OCI-LY1 (cell line): Measurements from ENCODE around the gene BTNL2.

Experiments used
- H2AFZ ChIP-seq: fragments of 200-600 bp; sonication (generic), shearing (Covaris generic); 2 replicates; pipeline ENCODE4 v1.6.0; 2014; ENCODE audit warnings: antibody characterized with exemption, mild to moderate bottlenecking, low read length
- H3F3A ChIP-seq: fragments of 200-600 bp; sonication (generic), shearing (Covaris generic); 2 replicates; pipeline ENCODE4 v1.6.0; 2014; ENCODE audit warnings: mild to moderate bottlenecking, antibody characterized with exemption, low read length, moderate library complexity; ENCODE audit not compliant: insufficient read depth
- H3K27ac ChIP-seq: fragments of 200-600 bp; sonication (generic); 2 replicates; pipeline ENCODE4 v1.5.1; 2014; ENCODE audit warnings: low read length, mixed run types, mild to moderate bottlenecking, low read depth; ENCODE audit not compliant: poor library complexity, severe bottlenecking
- H3K27me3 ChIP-seq: fragments of 200-600 bp; sonication (generic); 2 replicates; pipeline ENCODE4 v1.6.0; 2014; ENCODE audit warnings: antibody characterized with exemption, mild to moderate bottlenecking, low read length, moderate library complexity; ENCODE audit not compliant: insufficient read depth
- H3K36me3 ChIP-seq: fragments of 200-600 bp; sonication (generic); 2 replicates; pipeline ENCODE4 v1.6.1; 2014; ENCODE audit warnings: mild to moderate bottlenecking, antibody characterized with exemption, low read length, moderate library complexity, mixed read lengths; ENCODE audit not compliant: insufficient read depth
- H3K4me1 ChIP-seq: fragments of 200-600 bp; sonication (generic); 2 replicates; pipeline ENCODE4 v1.5.1; 2014; ENCODE audit warnings: mild to moderate bottlenecking, low read length, moderate library complexity; ENCODE audit not compliant: insufficient read depth, severe bottlenecking
- H3K4me2 ChIP-seq: fragments of 200-600 bp; sonication (generic), shearing (Covaris generic); 2 replicates; pipeline ENCODE4 v1.6.1; 2014; ENCODE audit warnings: low read length
- H3K4me3 ChIP-seq: fragments of 200-600 bp; sonication (generic); 2 replicates; pipeline ENCODE4 v1.5.1; 2014; ENCODE audit warnings: low read length, low read depth, mild to moderate bottlenecking, mixed read lengths; ENCODE audit not compliant: poor library complexity, severe bottlenecking
- H3K79me2 ChIP-seq: fragments of 200-600 bp; shearing (Covaris generic); 2 replicates; pipeline ENCODE4 v1.6.1; 2016; ENCODE audit warnings: mixed run types, low read length, mixed read lengths; ENCODE audit not compliant: insufficient read depth
- H3K9ac ChIP-seq: fragments of 200-600 bp; sonication (generic), shearing (Covaris generic); 2 replicates; pipeline ENCODE4 v1.6.1; 2014; ENCODE audit warnings: mild to moderate bottlenecking, low read length, mixed read lengths
- H3K9me2 ChIP-seq: fragments of 200-600 bp; sonication (generic), shearing (Covaris generic); 2 replicates; pipeline ENCODE4 v1.6.1; 2014; ENCODE audit warnings: low read depth, mild to moderate bottlenecking, low read length, mixed read lengths
- H3K9me3 ChIP-seq: fragments of 200-600 bp; shearing (Covaris generic); 2 replicates; pipeline ENCODE4 v1.6.1; 2014; ENCODE audit warnings: low read length, mixed read lengths
- H4K20me1 ChIP-seq: fragments of 200-600 bp; sonication (generic), shearing (Covaris generic); 2 replicates; pipeline ENCODE4 v1.6.0; 2016; ENCODE audit warnings: mild to moderate bottlenecking, low read length; ENCODE audit not compliant: insufficient read depth
- CTCF ChIP-seq: fragments of 200-600 bp; sonication (generic), shearing (Covaris generic); IDR thresholded peaks from 2 replicates; pipeline ENCODE4 v1.5.1; 2017; ENCODE audit warnings: mild to moderate bottlenecking, antibody characterized with exemption, low read length, moderate library complexity, mixed read lengths
- EZH2 ChIP-seq: fragments of 200-600 bp; sonication (generic), shearing (Covaris generic); IDR thresholded peaks from 2 replicates; pipeline ENCODE4 v1.8.0; 2017; ENCODE audit warnings: borderline replicate concordance, mixed run types, mild to moderate bottlenecking, antibody characterized with exemption, low read length, moderate library complexity, mixed read lengths

The BTNL2 gene

GRCh38 chr6:32406857-32407256 lies at the start of gene BTNL2:
TSS of gene BTNL2 (minus strand) at chr6:32407181. CDS start at chr6:32407123, 58 bp downstream.
- no peak within 1 kb of the TSS for H3K27ac ChIP-seq
- H3K4me1 ChIP-seq, result no peaks in the 10 kb centered on the region
- H3K9ac ChIP-seq, result no peak within 1 kb of the TSS
- TF ChIP-seq CTCF (no peak), EZH2 (no peak)
- H3K4me2 ChIP-seq, result no peak within 1 kb of the TSS
- no peaks in the 10 kb centered on the region for H3K79me2 ChIP-seq
- H2AFZ ChIP-seq, result no peak within 1 kb of the TSS
- H3F3A ChIP-seq, result no peaks in the 10 kb centered on the region
- H3K9me2 ChIP-seq, result no peaks in the 10 kb centered on the region
- H3K4me3 ChIP-seq, result no peak within 1 kb of the TSS
- no peaks in the 10 kb centered on the region for H3K36me3 ChIP-seq
- no peaks in the 10 kb centered on the region for H4K20me1 ChIP-seq
- peaks cover 4% of the 10 kb centered on the region; the same call in 1 of the 2 replicates for H3K27me3 ChIP-seq
- no peaks in the 10 kb centered on the region for H3K9me3 ChIP-seq

GRCh38 chr6:32449088-32449736 lies 42.2 kb upstream of the BTNL2 start:
- Histone ChIP-seq H3K36me3 (no peaks in the 10 kb centered on the region), H3K9me3 (no peaks in the 10 kb centered on the region), H3F3A (no peaks in the 10 kb centered on the region), H4K20me1 (no peaks in the 10 kb centered on the region), H3K4me2 (no peak overlapping the region), H3K9ac (no peak overlapping the region), H3K4me3 (no peak overlapping the region), H3K27ac (no peak overlapping the region), H3K27me3 (no peaks in the 10 kb centered on the region), H3K4me1 (no peaks in the 10 kb centered on the region), H3K9me2 (no peaks in the 10 kb centered on the region), H2AFZ (no peak overlapping the region), H3K79me2 (no peaks in the 10 kb centered on the region)
- TF ChIP-seq CTCF (no peak), EZH2 (no peak)

GRCh38 chr6:32447932-32448331 lies 41.0 kb upstream of the BTNL2 start:
- H3K79me2 ChIP-seq, result no peaks in the 10 kb centered on the region
- no peaks in the 10 kb centered on the region for H3K27me3 ChIP-seq
- no peaks in the 10 kb centered on the region for H3K36me3 ChIP-seq

More at GRCh38 chr6:32447932-32448331, 41.0 kb upstream of the BTNL2 start:
- H3F3A ChIP-seq, result no peaks in the 10 kb centered on the region
- H3K9me3 ChIP-seq, result no peaks in the 10 kb centered on the region
- no peak overlapping the region for H3K4me3 ChIP-seq
- no peak overlapping the region for H3K4me2 ChIP-seq
- no peak overlapping the region for H3K27ac ChIP-seq
- TF ChIP-seq EZH2, result no peak
- TF ChIP-seq CTCF, result no peak
- no peaks in the 10 kb centered on the region for H3K4me1 ChIP-seq
- no peak overlapping the region for H2AFZ ChIP-seq
- H3K9ac ChIP-seq, result no peak overlapping the region
- H3K9me2 ChIP-seq, result no peaks in the 10 kb centered on the region
- H4K20me1 ChIP-seq, result no peaks in the 10 kb centered on the region
